NT2/D1 (cell line): ENCODE measurements around the gene HOXA10.

Experiments
- DNase-seq: peaks from one replicate; pipeline ENCODE4 v3.0.0-alpha.2; 2011; ENCODE audit warnings: low read depth, low spot score
- H3K27me3 ChIP-seq: 2 replicates; pipeline ENCODE4 v1.6.0; 2011; ENCODE audit warnings: mild to moderate bottlenecking; ENCODE audit not compliant: insufficient read length, insufficient read depth
- H3K36me3 ChIP-seq: 2 replicates; pipeline ENCODE4 v1.6.1; 2011; ENCODE audit warnings: mild to moderate bottlenecking, low read length, mixed read lengths; ENCODE audit not compliant: insufficient read depth, insufficient read length
- H3K4me1 ChIP-seq: 2 replicates; pipeline ENCODE4 v1.5.1; 2011; ENCODE audit not compliant: insufficient read depth, insufficient read length
- H3K4me3 ChIP-seq: 2 replicates; pipeline ENCODE4 v1.5.1; 2011; ENCODE audit warnings: low read depth; ENCODE audit not compliant: insufficient read length
- H3K9ac ChIP-seq: 2 replicates; pipeline ENCODE4 v1.6.0; 2011; ENCODE audit warnings: low read depth; ENCODE audit not compliant: insufficient read length
- H3K9me3 ChIP-seq: 2 replicates; pipeline ENCODE4 v1.5.1; 2011; ENCODE audit warnings: mild to moderate bottlenecking, low read length; ENCODE audit not compliant: insufficient read depth
- SUZ12 ChIP-seq: IDR thresholded peaks from 2 replicates; pipeline ENCODE4 v1.6.1; 2011; ENCODE audit not compliant: insufficient read length, insufficient read depth; ENCODE audit errors: extremely low read depth
- YY1 ChIP-seq: IDR thresholded peaks from 2 replicates; pipeline ENCODE4 v1.6.1; 2011; ENCODE audit not compliant: insufficient read length, insufficient read depth
- ZNF274 ChIP-seq: IDR thresholded peaks from 2 replicates; pipeline ENCODE4 v1.6.1; 2011; ENCODE audit warnings: mild to moderate bottlenecking, low read depth, low read length

HOXA10 gene

GRCh38 chr7:27179503-27180430 is 5.6 kb upstream of the HOXA10 start:
- Histone ChIP-seq H3K36me3 (no peaks in the 10 kb centered on the region), H3K9me3 (no peaks in the 10 kb centered on the region), H3K9ac (no peak overlapping the region), H3K4me1 (peaks cover 11% of the 10 kb centered on the region), H3K4me3 (no peak overlapping the region), H3K27me3 (peaks cover 100% of the 10 kb centered on the region)
- DNase-seq, result no peak
- TF ChIP-seq SUZ12 (peak; percentile 98), ZNF274 (no peak)

GRCh38 chr7:27179030-27179429 is 4.9 kb upstream of the HOXA10 start:
- H3K9ac ChIP-seq, result no peak overlapping the region
- DNase-seq, result no peak
- H3K27me3 ChIP-seq, result peaks cover 100% of the 10 kb centered on the region
- H3K4me1 ChIP-seq, result peaks cover 7% of the 10 kb centered on the region
- TF ChIP-seq SUZ12 (no peak), ZNF274 (no peak), YY1 (no peak)
- H3K36me3 ChIP-seq, result no peaks in the 10 kb centered on the region
- no peak overlapping the region for H3K4me3 ChIP-seq
- no peaks in the 10 kb centered on the region for H3K9me3 ChIP-seq

GRCh38 chr7:27178366-27178765 is 4.2 kb upstream of the HOXA10 start:
- Histone ChIP-seq H3K9me3 (no peaks in the 10 kb centered on the region), H3K27me3 (peaks cover 100% of the 10 kb centered on the region), H3K4me1 (peaks cover 7% of the 10 kb centered on the region), H3K4me3 (no peak overlapping the region), H3K9ac (no peak overlapping the region), H3K36me3 (no peaks in the 10 kb centered on the region)
- no peak for TF ChIP-seq YY1
- TF ChIP-seq ZNF274, result no peak
- TF ChIP-seq SUZ12, result no peak
- DNase-seq, result no peak

- TF ChIP-seq SUZ12 (peak; percentile 1), ZNF274 (no peak)
- H3K27me3 ChIP-seq, result peaks cover 100% of the 10 kb centered on the region
- H3K9me3 ChIP-seq, result no peaks in the 10 kb centered on the region
- H3K9ac ChIP-seq, result no peak overlapping the region
- no peaks in the 10 kb centered on the region for H3K36me3 ChIP-seq
- H3K4me3 ChIP-seq, result no peak overlapping the region
- no peak for DNase-seq
- H3K4me1 ChIP-seq, result peaks cover 6% of the 10 kb centered on the region
Measured at GRCh38 chr7:27177795-27178320, 3.7 kb upstream of the HOXA10 start.

- DNase-seq, result no peak
- no peaks in the 10 kb centered on the region for H3K9me3 ChIP-seq
- H3K27me3 ChIP-seq, result peaks cover 100% of the 10 kb centered on the region
- H3K36me3 ChIP-seq, result no peaks in the 10 kb centered on the region
- H3K9ac ChIP-seq, result no peak overlapping the region
- TF ChIP-seq YY1, result no peak
- TF ChIP-seq SUZ12, result peak; percentile 55
- no peak for TF ChIP-seq ZNF274
- H3K4me3 ChIP-seq, result no peak overlapping the region
- H3K4me1 ChIP-seq, result peaks cover 7% of the 10 kb centered on the region
Measured at GRCh38 chr7:27176962-27177794, 3.1 kb upstream of the HOXA10 start.

GRCh38 chr7:27176524-27176845 is 2.4 kb upstream of the HOXA10 start:
- Histone ChIP-seq H3K9me3 (no peaks in the 10 kb centered on the region), H3K36me3 (no peaks in the 10 kb centered on the region), H3K4me3 (no peak overlapping the region), H3K4me1 (peaks cover 12% of the 10 kb centered on the region), H3K27me3 (peaks cover 100% of the 10 kb centered on the region), H3K9ac (no peak overlapping the region)
- DNase-seq, result no peak
- TF ChIP-seq ZNF274 (no peak), SUZ12 (no peak), YY1 (no peak)
